Measurements from ENCODE around the gene AGPS. TPM values are rescaled to one million over a fixed set of nuclear protein-coding genes. Genes with fewer than 3 reads are reported as not detected.

The AGPS gene
- total and polyA plus RNA-seq, 2 donors (not counting 1 experiment from before 2014, with no cell fraction given), result 2.2 to 25.5 TPM

- ATAC-seq (ENCODE audit: low read depth), result no peak
- H3K27me3 ChIP-seq (replicated peaks in 1 of 4; ENCODE audit: control extremely low read depth in 1 of 4, control insufficient read depth in 3 of 4, insufficient read depth in 4 of 4, low read length in 3 of 4), result no peaks in the 10 kb centered on the region
- no peaks in the 10 kb centered on the region for H3K4me1 ChIP-seq (ENCODE audit: control insufficient read depth in 2 of 2, insufficient read depth in 2 of 2, low read length in 2 of 2)
- DNase-seq, result no peak
- CTCF ChIA-PET, result no interaction called here
- no peaks in the 10 kb centered on the region for H3K9me3 ChIP-seq (ENCODE audit: control extremely low read depth in 1 of 3, control insufficient read depth in 2 of 3, insufficient read depth in 1 of 3, low read length in 2 of 3)
- H3K4me1 Mint-ChIP-seq, result no peaks in the 10 kb centered on the region
- POLR2A ChIA-PET, result no interaction called here
- no peaks in the 10 kb centered on the region for H3K27me3 Mint-ChIP-seq
- H4K20me1 ChIP-seq (ENCODE audit: control insufficient read depth, insufficient read depth, low read length, poor library complexity, severe bottlenecking), result no peaks in the 10 kb centered on the region
- H3K27ac ChIP-seq (ENCODE audit: low read length in 2 of 2), result no peak overlapping the region
- H3K27ac Mint-ChIP-seq, result no peak overlapping the region
- H3K9me3 Mint-ChIP-seq (ENCODE audit: insufficient read depth), result no peaks in the 10 kb centered on the region
- peaks cover 7 to 8% of the 10 kb centered on the region in 2 experiments for H3K36me3 ChIP-seq (replicated peaks in 1 of 2; ENCODE audit: control extremely low read depth in 1 of 2, control insufficient read depth in 1 of 2, extremely low read depth in 1 of 2, insufficient read depth in 2 of 2, low read length in 1 of 2)
- H3K4me2 ChIP-seq (replicated peaks; ENCODE audit: low read depth, low read length, poor library complexity, severe bottlenecking), result no peak overlapping the region
- intact Hi-C loops (cut with micrococcal nuclease), result no loop called here
- TF ChIP-seq, protein P1, sequence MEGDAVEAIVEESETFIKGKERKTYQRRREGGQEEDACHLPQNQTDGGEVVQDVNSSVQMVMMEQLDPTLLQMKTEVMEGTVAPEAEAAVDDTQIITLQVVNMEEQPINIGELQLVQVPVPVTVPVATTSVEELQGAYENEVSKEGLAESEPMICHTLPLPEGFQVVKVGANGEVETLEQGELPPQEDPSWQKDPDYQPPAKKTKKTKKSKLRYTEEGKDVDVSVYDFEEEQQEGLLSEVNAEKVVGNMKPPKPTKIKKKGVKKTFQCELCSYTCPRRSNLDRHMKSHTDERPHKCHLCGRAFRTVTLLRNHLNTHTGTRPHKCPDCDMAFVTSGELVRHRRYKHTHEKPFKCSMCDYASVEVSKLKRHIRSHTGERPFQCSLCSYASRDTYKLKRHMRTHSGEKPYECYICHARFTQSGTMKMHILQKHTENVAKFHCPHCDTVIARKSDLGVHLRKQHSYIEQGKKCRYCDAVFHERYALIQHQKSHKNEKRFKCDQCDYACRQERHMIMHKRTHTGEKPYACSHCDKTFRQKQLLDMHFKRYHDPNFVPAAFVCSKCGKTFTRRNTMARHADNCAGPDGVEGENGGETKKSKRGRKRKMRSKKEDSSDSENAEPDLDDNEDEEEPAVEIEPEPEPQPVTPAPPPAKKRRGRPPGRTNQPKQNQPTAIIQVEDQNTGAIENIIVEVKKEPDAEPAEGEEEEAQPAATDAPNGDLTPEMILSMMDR (IDR thresholded peaks at IDR 0.05), result no peak
- TF ChIP-seq EZH2 (IDR thresholded peaks at IDR 0.05; ENCODE audit: borderline replicate concordance, insufficient read depth, low read depth, low read length, poor library complexity, severe bottlenecking), result no peak
- H3K4me3 Mint-ChIP-seq, result no peak overlapping the region
- no peak overlapping the region for H3K9ac ChIP-seq (ENCODE audit: low read length)
- H2AFZ ChIP-seq (ENCODE audit: insufficient read depth, low read depth, low read length, poor library complexity, severe bottlenecking), result no peak overlapping the region
- no peak overlapping the region for H3K4me3 ChIP-seq (ENCODE audit: control extremely low read depth in 1 of 5, extremely low read depth in 1 of 5, insufficient read depth in 1 of 5, low read depth in 2 of 5, low read length in 4 of 5)
- no peaks in the 10 kb centered on the region for H3K79me2 ChIP-seq (ENCODE audit: control insufficient read depth, insufficient read depth, low read length)
Measured at GRCh38 chr2:177506505-177506904, 113.9 kb downstream of the AGPS start.

- intact Hi-C loops (cut with micrococcal nuclease), result no loop called here
- Histone ChIP-seq H3K9me3 (ENCODE audit: control extremely low read depth in 1 of 3, control insufficient read depth in 2 of 3, insufficient read depth in 1 of 3, low read length in 2 of 3) (no peaks in the 10 kb centered on the region), H3K79me2 (ENCODE audit: control insufficient read depth, insufficient read depth, low read length) (no peaks in the 10 kb centered on the region), H3K4me1 (ENCODE audit: control insufficient read depth in 2 of 2, insufficient read depth in 2 of 2, low read length in 2 of 2) (no peaks in the 10 kb centered on the region), H3K9ac (ENCODE audit: low read length) (no peak overlapping the region), H4K20me1 (ENCODE audit: control insufficient read depth, insufficient read depth, low read length, poor library complexity, severe bottlenecking) (no peaks in the 10 kb centered on the region), H3K4me3 (ENCODE audit: control extremely low read depth in 1 of 5, extremely low read depth in 1 of 5, insufficient read depth in 1 of 5, low read depth in 2 of 5, low read length in 4 of 5) (no peak overlapping the region), H3K27me3 (replicated peaks in 1 of 4; ENCODE audit: control extremely low read depth in 1 of 4, control insufficient read depth in 3 of 4, insufficient read depth in 4 of 4, low read length in 3 of 4) (no peaks in the 10 kb centered on the region), H3K27ac (ENCODE audit: low read length in 2 of 2) (no peak overlapping the region), H3K36me3 (replicated peaks in 1 of 2; ENCODE audit: control extremely low read depth in 1 of 2, control insufficient read depth in 1 of 2, extremely low read depth in 1 of 2, insufficient read depth in 2 of 2, low read length in 1 of 2) (peaks cover 7 to 8% of the 10 kb centered on the region in 2 experiments), H3K4me2 (replicated peaks; ENCODE audit: low read depth, low read length, poor library complexity, severe bottlenecking) (no peak overlapping the region), H2AFZ (ENCODE audit: insufficient read depth, low read depth, low read length, poor library complexity, severe bottlenecking) (no peak overlapping the region)
- H3K4me3 Mint-ChIP-seq, result no peak overlapping the region
- H3K9me3 Mint-ChIP-seq (ENCODE audit: insufficient read depth), result no peaks in the 10 kb centered on the region
- no peak overlapping the region for H3K27ac Mint-ChIP-seq
- no CpG with 5 or more reads among the region's 2 CpGs for WGBS (ENCODE audit: insufficient coverage)
- no peaks in the 10 kb centered on the region for H3K27me3 Mint-ChIP-seq
- TF ChIP-seq EZH2 (IDR thresholded peaks at IDR 0.05; ENCODE audit: borderline replicate concordance, insufficient read depth, low read depth, low read length, poor library complexity, severe bottlenecking), result no peak
- TF ChIP-seq, protein P1 (IDR thresholded peaks at IDR 0.05), result no peak
- CTCF ChIA-PET, result no interaction called here
- no peaks in the 10 kb centered on the region for H3K4me1 Mint-ChIP-seq
- POLR2A ChIA-PET, result no interaction called here
- no peak for DNase-seq
- ATAC-seq (ENCODE audit: low read depth), result no peak
Measured at GRCh38 chr2:177506998-177507397, 114.4 kb downstream of the AGPS start.

All from B cell (primary cell).